Stimulated activated CD4-positive, alpha-beta T cell treated with anti-CD3 and anti-CD28 coated beads, Interleukin-2, amount 100 ng/mL, for 48 hours (primary cell): Measurements from ENCODE around the gene KISS1R.

Experiments
- DNase-seq, 2 donors: peaks; one replicate each; pipeline ENCODE4 v3.0.0-alpha.2; 2020

The KISS1R gene

DNA sequence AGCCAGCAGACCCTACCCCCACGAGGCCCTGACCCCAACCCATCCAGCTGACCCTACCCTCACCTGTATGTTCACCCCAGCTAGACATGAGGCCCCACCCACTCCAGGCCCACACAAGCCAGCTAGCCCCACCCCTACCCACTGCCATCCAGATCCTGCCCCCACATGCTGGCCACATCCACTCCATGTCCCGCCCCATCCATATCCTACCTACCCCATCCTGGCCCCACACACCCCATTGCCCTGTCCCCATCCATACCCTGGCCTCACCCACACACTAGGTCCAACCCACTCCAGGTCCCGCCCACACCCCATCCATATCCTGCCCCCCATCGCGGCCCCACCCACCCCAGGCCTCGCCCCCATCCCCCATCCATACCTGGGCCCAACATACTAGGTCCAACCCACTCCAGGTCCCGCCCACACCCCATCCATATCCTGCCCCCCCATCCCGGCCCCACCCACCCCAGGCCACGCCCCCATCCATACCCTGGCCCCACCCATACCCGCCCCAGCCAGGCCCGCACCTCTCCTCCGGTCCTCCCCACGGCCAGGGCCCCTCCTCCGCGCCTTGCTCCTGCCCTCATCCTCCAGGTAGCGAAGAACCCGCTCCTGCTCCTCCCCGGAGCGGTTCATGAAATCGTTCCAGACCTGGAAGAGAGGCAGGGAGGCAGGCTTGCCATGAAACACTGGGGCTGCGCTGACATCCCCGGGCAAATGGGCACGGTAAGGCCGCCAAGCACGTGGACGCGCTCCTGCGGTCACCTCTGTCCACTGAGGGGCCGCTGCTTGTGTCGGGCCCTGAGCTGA, 16.6 kb upstream of the KISS1R start:
- DNase-seq, result no peak

DNA sequence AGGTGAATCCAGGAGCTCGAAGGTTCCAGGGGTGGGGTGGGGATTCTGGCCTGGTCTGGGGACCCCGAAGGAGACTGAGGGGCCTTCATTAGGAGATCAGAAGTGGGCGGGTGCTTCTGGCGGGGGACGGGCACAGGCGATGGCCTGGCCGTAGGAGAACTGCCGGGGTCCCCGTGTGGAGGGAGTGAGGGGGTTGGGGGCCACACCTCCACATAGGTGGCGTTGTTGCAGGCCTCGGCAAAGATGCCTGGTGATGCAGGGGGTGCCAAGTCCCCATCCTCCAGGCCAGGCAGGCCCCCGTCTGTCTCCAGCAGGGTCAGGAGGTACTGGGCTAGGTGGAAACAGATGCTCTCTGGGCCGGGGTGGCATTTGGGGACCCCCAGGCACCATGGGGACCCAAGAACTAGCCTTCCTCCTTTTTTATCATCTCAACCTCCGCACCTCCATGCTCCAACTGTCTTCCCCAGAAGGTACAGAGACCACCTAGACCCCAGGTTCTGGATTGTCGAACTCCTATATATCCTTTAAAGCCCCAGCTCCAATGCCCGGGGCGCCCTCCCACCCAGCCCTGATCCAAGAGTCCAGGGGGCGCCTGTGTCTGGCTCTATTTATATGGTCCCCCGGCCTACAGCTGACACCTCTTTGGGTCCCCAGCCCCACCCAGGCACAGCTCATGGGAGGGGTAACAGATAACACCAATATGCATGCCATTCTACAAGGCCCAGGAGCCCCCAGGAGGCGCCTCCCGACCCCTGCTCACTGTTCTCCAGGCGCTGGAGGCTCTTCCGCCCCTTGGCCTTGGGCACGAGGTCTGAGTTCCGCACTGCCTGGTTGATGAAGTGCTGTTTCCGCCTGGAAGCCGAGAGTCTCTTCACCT, 15.7 kb upstream of the KISS1R start:
- no peak for DNase-seq

DNA sequence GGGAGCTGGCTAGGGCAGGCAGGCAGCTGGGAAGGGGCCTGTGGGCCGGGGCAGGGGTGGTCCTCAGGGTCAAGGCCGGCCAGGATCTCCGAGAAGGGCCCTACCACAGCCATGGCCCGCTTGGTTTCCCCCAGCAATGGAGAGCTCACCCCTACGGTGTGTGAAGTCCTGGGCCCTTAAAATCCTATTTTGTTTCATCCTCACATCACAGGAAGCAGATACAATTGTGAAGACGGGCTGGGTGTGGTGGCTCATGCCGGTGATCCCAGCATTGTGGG, 15.1 kb upstream of the KISS1R start:
- no peak for DNase-seq

DNA sequence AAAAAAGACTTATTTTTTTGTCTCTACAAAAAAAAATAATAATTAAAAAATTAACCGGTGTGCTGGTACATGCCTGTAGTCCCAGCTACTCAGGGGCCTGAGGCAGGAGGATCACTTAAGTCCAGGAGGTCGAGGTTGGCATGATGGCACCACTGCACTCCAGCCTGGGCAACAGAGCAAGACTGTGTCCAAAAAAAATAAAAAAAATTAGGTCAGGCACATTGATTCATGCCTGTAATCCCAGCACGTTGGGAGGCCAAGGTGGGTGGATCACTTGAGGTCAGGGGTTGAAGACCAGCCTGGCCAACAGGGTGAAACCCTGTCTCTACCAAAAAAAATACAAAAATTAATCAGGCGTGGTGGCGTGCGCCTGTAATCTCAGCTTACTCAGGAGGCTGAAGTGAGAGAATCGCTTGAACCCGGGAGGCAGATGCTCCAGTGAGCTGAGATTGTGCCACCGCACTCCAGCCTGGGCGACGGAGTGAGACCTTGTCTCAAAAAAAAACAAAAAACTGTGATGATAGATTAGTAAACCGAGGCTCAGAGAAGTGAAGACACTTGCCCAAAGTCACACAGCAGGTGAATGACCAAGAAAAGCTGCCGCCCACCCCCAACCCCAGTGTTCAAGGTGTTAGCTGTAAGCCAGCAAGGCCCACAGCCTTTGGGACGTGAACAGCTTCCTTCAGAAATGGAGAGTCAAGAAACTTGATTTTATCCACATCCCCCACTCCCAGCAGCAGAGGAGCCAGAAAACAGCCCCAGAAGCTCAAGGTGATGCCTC, 14.5 kb upstream of the KISS1R start:
- DNase-seq, result no peak

DNA sequence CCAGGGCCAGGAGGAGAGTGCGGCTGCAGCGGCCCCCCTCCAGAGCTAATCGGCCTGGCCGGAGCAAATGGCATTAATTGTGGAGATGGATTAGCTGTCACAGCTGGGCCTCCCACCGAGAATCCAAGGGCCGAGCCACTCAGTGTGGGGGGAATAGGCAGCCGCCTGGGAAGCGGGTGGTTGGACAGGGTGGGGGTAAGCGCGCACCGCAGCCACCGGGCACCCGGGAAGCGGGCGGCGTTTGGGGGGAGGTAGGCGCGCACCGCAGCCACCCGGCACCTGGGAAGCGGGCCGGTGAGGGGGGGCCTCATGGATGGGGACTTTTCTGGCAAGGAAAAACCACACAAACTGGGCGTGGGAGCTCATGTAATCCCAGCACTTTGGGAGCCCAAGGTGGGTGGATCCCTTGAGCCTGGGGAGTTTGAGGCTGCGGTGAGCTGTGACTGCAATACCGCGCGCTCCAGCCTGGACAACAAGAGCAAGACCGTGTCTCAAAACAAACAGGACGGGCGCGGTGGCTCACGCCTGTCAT, 13.8 kb upstream of the KISS1R start:
- DNase-seq, result no peak

DNA sequence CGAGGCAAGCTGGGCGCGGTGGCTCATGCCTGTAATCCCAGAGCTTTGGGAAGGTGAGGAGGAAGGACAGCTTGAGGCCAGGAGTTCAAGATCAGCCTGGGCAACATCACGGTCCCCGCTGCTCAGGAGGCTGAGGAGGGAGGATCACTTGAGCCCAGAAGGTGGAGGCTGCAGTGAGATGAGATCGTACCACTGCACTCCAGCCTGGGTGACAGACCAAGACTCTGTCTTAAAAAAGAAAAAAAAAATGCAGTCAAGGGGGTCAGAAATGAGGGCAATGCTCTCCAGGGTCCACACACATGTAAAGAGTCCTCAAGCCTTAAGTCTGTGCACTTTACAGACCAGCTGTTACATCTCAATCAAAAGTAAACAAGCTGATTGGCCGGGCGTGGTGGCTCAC, 12.6 kb upstream of the KISS1R start:
- DNase-seq, result no peak

DNA sequence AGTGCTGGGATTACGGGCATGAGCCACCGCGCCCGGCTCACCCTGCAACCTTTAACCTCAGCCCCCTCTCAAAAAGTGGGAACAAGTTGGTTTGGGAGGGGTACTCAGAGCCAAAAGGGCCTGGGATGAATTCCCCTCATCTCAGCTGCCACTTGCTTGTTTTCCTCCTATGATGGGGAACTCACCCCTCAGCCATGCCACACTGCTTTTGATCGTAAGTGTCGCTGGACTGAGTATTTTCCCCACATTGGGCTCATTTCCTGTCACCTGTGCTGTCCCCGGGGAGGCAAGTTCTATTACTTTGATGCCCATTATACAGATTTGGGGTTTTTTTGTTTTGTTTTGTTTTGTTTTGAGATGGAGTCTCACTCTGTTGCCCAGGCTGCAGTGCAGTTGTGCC, 10.7 kb upstream of the KISS1R start:
- no peak for DNase-seq

DNA sequence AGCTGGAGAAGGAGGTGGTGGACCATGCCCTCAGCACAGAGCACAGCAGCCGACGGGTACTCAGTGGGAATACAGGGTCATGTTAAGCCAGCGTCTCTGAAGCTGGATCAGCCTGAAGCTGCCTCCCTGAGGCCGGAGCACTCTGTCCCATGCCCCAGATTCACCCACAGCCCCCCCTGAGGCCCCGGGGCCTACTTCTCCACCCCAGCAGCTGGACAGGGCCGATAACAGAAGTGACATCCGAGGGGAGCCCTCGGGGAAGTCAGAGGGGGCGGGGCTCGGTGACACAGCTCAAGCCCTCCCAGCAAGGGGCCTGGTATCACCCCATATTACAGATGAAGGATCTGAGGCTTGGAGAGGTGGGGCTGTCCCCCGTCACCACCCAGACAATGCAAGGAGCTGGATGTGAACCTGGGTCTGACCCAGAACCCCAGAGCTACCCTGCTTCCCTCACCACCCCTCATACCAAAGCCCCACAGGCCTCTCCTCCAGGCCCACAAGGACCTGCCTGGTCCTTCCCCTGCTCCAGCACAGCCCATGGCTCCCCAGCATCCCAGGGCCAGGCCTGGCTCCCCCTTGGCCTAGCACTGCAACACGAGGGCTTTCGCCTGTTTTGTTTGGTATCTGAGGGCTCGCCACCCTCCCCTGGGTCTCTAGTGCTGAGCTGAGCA, 9.8 kb upstream of the KISS1R start:
- DNase-seq, result no peak

DNA sequence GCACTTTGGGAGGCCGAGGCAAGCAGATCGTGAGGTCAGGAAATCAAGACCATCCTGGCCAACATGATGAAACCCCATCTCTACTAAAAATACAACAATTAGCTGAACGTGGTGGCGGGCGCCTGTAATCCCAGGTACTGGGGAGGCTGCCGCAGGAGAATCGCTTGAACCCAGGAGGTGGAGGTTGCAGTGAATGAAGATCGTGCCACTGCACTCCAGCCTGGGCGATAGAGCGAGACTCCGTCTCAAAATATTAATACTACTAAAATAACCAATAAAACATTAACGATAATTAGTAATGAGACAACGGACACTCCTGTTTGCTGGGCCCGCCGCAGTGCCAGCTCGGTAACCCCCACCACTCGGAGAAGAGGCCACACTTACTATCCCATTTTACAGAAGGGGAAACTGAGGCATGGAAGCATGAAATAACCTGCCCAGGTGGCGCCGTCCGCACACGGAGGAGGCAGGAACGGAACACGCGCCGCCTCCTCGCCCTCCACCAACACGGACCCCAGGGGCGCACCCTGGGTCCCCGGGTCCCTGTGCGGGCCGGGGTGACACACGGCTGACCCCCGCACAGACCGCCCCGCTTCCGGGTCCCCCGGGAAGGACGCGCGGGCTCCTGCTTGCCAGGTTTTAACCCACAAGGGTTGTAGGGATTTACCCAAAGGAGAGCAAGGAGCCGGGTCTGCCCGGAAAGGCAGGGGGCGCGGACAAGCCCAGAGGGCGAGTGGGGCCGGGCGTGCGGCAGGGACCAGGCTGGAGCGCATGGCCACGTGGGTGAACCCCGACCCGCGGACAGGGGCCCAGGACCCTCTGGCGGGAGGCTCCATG, 5.7 kb upstream of the KISS1R start:
- no peak for DNase-seq

DNA sequence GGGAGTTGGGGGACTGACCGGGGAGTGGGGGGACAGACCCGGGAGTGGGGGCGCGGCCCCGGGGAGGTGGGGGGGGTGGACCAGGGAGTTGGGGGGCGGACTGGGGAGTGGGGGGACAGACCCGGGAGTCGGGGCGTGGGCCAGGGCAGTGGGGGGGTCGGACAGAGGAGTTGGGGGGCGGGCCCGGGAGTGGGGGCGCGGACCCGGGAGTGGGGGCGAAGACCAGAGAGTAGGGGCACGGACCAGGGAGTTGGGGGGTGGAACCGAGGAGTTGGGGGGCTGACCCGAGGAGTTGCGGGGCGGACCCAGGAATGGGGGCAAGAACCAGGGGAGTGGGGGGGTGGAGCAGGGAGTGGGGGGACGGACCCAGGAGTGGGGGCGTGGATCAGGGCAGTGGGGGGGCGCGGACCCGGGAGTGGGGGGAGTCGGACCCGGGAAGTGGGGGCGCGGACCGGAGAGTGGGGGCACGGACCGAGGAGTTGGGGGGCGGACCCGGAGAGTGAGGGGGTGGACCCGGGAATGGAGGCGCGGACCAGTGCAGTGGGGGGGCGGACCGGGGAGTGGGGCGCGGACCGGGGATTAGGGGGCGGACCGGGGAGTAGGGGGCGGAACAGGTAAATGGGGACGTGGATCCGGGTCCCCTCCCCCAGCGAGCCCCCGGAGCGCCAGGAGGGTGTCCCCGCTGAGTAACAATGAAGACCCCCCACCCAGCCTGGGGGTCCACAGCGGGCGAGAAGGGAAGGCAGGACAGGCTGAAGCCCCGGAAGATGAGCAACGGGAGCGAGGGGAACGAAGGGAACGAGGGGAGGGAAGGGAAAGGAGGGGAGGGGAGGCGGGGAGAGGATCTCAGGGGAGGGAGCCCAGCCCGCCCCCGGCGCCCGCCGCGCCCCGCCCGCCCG, 4.7 kb upstream of the KISS1R start:
- DNase-seq, result no peak

DNA sequence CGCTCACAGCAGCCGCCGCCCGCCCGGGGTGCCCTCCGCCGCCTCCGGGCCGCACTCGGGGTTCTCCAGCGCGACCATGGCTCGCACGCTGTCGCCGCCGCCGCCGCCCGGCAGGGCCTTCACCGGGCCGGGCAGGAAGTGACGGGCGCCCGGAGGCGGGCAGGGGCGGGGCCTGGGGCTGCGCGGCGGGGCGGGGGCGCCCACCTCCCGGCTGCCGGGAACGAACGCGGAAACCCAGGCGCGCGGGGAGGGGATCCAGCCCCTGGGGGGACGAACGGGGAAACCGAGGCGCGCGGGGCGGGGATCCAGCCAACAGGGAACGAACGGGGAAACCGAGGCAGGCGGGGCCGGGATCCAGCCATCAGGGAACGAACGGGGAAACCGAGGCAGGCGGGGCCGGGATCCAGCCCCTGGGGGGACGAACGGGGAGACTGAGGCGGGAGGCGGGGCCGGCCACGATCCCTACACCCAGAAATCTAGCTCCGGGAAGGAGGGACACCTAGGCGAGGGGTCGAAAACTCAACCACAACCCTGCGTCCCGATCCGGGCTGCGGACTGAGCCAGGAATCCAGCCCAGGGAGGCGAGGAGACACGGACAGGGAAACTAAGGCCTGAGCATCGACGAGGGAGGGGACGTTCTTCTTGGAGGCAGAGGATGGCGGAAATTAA, 3.9 kb upstream of the KISS1R start, which contains the start of gene R3HDM4:
Gene R3HDM4 (minus strand): TSS at position 140 of the 669 bp plus-strand sequence. CDS start 62 bp downstream, at position 78.
- peak; percentile 81 to 84 for DNase-seq

DNA sequence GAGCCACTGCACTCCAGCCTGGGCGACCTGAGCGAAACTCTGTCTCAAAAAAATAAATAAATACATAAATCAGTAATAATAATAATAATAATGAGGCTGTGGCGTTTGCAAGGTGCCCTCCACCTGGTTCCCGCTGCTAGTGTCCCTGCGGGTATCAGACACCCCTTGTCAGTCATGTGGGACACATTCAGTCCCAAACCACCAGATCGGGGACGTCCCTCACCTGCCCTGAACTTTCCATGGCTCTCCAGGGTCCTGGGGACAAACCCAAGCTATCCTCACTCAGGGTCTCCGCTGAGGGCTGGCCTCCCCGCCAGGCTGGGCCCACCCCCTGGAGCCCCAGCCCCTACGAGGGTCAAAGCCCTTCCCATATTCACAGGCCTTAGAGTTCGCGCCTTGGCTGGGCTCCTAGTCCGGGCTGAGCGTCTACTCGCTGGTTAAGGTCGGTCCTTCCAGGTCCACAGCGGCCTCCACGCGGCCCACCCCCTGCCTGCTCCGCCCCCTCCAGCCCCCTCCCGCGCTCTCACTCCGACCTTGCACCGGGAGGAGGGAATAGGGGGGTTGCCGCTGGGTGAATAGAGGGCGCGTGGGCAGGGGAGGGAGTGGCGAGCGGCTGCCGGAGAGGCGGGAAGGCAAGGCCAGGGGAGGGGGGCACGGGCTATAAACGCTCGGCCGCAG, 349 bp upstream of the KISS1R start:
- DNase-seq, result peak in 1 of 2 donors; percentile 41

DNA sequence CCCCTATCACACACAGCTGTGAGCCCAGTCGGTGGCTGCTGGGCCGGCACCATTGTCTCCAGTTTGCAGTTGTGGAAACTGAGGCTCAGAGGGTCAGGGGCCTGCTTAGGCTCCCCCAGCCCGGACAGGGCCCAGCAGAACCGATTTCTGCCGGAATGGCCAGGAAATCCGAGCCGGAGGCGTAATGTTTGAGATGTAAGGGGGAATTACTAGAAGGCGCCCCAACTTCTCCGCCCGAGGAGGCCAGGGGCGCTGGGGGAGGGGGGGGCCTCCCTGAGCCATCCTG, 962 bp downstream of the KISS1R start:
- no peak for DNase-seq

DNA sequence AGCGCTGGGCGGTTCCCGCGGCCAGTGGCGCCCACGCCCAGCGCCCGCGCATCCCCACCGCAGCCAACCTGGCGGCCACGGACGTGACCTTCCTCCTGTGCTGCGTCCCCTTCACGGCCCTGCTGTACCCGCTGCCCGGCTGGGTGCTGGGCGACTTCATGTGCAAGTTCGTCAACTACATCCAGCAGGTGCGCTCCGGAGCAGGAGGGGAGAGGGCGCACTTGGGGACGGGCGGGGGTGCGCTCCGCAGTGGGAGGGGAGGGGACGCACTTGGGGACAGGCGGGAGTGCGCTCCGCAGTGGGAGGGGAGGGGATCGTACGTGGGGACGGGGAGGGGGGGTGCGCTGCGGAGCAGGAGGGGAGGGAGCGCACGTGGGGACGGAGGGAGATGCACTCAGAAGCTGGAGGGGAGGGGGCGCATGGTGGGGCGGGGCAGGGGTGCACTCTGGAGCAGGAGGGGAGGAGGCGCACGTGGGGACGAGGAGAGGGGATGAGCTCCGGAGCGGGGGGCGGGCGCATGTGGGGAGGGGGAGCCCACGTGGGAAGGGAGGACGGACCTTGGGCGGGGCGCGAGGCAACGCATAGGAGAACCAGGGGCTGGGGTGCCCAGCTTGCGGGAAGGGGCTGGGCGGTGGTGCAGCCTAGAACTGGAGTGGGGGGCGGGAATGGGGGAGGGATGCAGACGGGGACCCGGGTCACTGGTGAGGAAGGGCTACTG, 1.5 kb downstream of the KISS1R start:
- DNase-seq, result peak in 1 of 2 donors; percentile 53

DNA sequence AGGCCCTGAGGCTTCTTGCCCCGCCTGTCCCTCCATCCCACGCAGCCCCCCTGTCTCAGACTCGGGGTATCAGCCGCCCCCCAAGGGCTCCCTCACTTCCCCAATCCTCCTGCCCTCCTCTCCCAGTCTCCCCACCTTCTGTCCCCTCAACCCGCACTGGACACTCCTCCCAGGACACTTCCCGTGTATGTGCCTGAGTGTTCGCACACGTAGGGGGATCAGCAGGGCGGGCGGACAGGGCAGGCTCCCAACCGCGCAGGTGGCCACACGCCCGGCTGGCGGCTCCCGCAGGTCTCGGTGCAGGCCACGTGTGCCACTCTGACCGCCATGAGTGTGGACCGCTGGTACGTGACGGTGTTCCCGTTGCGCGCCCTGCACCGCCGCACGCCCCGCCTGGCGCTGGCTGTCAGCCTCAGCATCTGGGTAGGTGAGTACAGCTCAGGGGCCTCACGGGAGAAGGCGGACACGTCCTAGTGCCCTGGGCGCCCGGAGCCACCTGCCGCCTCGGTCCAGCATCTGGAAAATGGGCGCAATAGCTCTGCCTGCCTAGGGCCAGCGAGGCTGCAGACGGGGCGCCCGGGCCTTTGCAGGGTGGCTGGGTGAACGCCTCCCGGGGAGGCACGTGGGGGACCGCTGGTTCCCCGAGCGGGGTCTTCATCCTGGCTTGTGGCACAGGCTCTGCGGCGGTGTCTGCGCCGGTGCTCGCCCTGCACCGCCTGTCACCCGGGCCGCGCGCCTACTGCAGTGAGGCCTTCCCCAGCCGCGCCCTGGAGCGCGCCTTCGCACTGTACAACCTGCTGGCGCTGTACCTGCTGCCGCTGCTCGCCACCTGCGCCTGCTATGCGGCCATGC, 2.3 kb downstream of the KISS1R start:
- DNase-seq, result peak in 1 of 2 donors; percentile 37

DNA sequence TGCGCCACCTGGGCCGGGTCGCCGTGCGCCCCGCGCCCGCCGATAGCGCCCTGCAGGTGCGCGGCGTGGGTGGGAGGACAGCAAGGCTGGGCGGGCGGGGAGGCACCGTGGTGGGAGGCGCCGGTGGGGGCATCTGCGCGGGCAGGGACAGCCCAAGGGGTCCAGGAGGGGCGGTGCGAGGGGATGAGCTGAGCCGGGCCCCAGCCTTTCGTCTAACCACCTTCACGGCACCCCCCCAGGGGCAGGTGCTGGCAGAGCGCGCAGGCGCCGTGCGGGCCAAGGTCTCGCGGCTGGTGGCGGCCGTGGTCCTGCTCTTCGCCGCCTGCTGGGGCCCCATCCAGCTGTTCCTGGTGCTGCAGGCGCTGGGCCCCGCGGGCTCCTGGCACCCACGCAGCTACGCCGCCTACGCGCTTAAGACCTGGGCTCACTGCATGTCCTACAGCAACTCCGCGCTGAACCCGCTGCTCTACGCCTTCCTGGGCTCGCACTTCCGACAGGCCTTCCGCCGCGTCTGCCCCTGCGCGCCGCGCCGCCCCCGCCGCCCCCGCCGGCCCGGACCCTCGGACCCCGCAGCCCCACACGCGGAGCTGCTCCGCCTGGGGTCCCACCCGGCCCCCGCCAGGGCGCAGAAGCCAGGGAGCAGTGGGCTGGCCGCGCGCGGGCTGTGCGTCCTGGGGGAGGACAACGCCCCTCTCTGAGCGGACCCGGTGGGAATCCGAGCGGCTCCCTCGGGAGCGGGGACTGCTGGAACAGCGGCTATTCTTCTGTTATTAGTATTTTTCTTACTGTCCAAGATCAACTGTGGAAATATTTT, 3.1 kb downstream of the KISS1R start:
- peak; percentile 54 to 62 for DNase-seq

DNA sequence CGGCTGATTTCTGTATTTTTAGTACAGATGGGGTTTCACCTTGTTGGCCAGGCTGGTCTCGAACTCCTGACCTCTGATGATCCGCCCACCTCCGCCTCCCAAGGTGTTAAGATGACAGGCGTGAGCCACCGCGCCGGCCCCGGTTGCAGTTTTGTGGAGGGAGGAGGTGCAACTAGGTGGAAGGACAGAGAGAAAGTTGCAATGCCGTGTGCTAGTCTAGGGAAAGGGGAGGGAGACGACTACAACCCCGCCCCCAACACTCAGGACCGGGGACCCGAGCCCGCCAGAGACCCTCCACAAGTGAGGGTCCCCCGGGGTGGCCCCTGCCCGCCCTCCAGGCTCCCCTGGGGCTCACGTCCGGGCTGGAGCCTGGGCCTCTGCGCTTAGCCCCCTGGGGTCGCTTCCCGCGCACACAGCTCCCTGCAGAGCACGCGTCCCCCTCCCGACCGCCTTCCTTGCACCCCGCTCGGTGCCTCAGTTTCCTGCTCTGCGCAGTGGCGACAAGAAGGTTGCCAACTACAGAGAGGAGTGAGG, 7.5 kb downstream of the KISS1R start:
- peak in 1 of 2 donors; percentile 51 for DNase-seq
